C4-2B (cell line): ENCODE data around the gene FAM43A.

Experiments
- CTCF ChIP-seq: fragments of 450-650 bp; conservative IDR thresholded peaks from 2 replicates; pipeline ENCODE4 v1.5.1; 2017; ENCODE audit warnings: mild to moderate bottlenecking
- ZFX ChIP-seq: fragments of 450-650 bp; IDR thresholded peaks from 2 replicates; pipeline ENCODE4 v1.6.1; 2017

GRCh38 chr3:194637541-194638400 lies 47.9 kb upstream of the FAM43A start:
- TF ChIP-seq CTCF (no peak), ZFX (no peak)
